ENCODE results near the gene PWP2.

PWP2 gene

GRCh38 chr21:44083631-44084291 is 23.4 kb upstream of the PWP2 start:
- no peak overlapping the region for H3K4me3 ChIP-seq (ENCODE audit: low read depth, low read length)
- no peak for TF ChIP-seq CTCF (IDR thresholded peaks at IDR 0.05; ENCODE audit: low read depth, low read length)

- no peak overlapping the region for H3K4me3 ChIP-seq (ENCODE audit: low read depth, low read length)
- TF ChIP-seq CTCF (IDR thresholded peaks at IDR 0.05; ENCODE audit: low read depth, low read length), result no peak
Observed at GRCh38 chr21:44084496-44085241, 22.5 kb upstream of the PWP2 start.

DNA sequence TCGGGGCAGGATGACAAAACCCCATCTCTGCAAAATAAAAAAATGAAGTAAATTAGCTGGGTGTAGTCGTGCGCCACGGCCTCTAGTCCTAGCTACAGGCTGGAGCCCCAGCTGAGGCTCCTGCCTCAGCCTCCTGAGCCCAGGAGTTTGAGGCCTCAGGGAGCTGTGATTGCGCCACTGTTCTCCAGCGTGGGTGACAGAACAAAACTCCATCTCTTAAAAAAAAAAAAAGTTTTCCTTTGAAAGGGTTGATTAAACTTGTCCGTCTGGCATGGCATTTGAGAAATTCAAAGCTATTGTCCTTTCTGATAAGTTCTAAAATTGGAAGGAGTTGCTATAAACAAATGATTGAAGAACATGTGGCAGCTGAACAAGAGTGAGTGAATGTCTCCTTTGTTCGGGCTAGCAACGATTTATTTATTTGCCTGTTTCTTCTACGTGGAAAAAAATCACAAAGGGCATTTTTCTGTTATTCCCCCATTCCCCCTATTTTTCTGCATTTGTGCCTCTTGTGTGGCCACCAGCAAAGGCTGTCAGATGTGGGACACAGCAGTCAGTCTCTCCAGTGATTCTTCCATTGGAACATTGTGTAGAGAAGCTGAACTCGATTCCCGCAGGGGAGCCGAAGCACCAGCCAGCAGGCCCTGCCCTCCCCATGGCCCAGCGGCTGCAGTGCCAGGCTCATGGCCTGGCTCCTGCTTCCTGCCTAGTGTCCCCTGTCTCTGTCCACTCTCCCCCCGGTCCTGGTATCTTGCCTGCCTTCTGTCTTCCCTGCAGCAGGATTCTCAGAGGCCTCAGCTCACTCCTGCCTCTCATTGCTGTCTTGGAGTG is 21.5 kb upstream of the PWP2 start:
- H3K4me3 ChIP-seq (ENCODE audit: low read depth, low read length), result no peak overlapping the region
- no peak for TF ChIP-seq CTCF (IDR thresholded peaks at IDR 0.05; ENCODE audit: low read depth, low read length)

DNA sequence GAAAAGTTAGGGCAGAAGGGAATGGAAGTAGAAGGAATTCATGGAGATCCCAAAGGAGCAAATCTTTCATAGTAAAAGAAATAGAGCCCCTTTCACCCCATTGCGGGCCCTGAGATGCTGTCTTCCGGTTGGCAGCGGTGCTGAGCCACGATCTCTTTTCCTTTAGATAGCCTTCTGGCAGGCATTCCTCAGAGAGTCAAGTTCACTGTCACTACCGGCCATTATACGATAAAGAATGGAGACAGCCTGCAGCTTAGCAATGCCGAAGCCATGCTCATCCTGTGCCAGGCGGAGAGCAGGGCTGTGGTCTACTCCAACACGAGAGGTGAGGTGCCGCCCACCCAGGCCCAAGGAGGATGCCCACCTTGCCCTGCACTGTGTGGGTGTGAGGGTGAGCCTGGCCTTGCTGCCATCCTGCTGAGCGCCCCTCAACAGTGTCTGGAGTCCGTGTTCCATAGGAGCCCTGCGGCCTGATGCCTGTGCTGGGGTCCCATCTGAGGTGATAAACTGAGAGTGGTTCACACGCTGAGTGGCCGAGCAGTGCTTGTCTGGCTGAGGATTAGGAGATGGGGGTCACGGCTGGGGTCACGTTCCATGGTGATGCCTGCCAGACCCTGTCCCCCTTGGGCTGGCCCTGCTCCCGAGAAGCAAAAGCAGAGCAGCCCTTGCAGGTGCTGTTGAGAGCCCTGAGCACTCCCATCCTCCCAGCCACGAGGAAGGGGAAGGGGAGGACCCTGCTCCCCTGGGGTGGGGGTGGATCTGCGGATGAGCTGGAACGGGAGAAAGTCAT is 20.4 kb upstream of the PWP2 start:
- no peak for TF ChIP-seq CTCF (IDR thresholded peaks at IDR 0.05; ENCODE audit: low read depth, low read length)

GRCh38 chr21:44087426-44088400 is 19.5 kb upstream of the PWP2 start:
- no peak overlapping the region for H3K4me3 ChIP-seq (ENCODE audit: low read depth, low read length)
- no peak for TF ChIP-seq CTCF (IDR thresholded peaks at IDR 0.05; ENCODE audit: low read depth, low read length)

More for the DNA sequence above, 20.4 kb upstream of the PWP2 start:
- no peak overlapping the region for H3K4me3 ChIP-seq (ENCODE audit: low read depth, low read length)

GRCh38 chr21:44088401-44088780 is 18.8 kb upstream of the PWP2 start:
- no peak for TF ChIP-seq CTCF (IDR thresholded peaks at IDR 0.05; ENCODE audit: low read depth, low read length)
- H3K4me3 ChIP-seq (ENCODE audit: low read depth, low read length), result no peak overlapping the region

All from WI38 (cell line).